Stimulated activated CD4-positive, alpha-beta T cell treated with anti-CD3 and anti-CD28 coated beads, Interleukin-12 subunit alpha, Interleukin-12 subunit beta, amount 100 ng/mL, for 4 hours (primary cell): Measurements from ENCODE around the gene AP4E1.
A peak's percentile ranks its signal among the peaks of the same experiment; 100 is the strongest.
"Not testable (repeated sequence)": the region's sequence is repeated elsewhere in the genome, so short reads cannot be mapped to it uniquely, and the experiment has no call there.

Experiments
- DNase-seq: peaks from one replicate; pipeline ENCODE4 v3.0.0-alpha.2; 2020

AP4E1 gene

GRCh38 chr15:50890751-50891150 lies 17.7 kb upstream of the AP4E1 start:
- DNase-seq = no peak

- no peak for DNase-seq
These were observed 17.3 kb upstream of the AP4E1 start for GRCh38 chr15:50891159-50891558.

- DNase-seq = no peak
These were observed 14.5 kb upstream of the AP4E1 start for GRCh38 chr15:50893976-50894375.

GRCh38 chr15:50901390-50901789 lies 7.1 kb upstream of the AP4E1 start:
- not testable (repeated sequence) for DNase-seq

- DNase-seq = no peak
These were observed 4.3 kb upstream of the AP4E1 start for GRCh38 chr15:50904211-50904610.

- no peak for DNase-seq
These were observed 3.4 kb upstream of the AP4E1 start for GRCh38 chr15:50905055-50905454.

- peak; percentile 59 for DNase-seq
These were observed 1.4 kb upstream of the AP4E1 start for GRCh38 chr15:50906954-50907600.

GRCh38 chr15:50907601-50908208 lies 778 bp upstream of the AP4E1 start:
- DNase-seq = peak; percentile 37

- no peak for DNase-seq
These were observed 481 bp downstream of the AP4E1 start for GRCh38 chr15:50909010-50909317.

GRCh38 chr15:50910426-50910795 lies 1.9 kb downstream of the AP4E1 start:
- DNase-seq = not testable (repeated sequence)

- no peak for DNase-seq
These were observed 2.5 kb downstream of the AP4E1 start for GRCh38 chr15:50911001-50911400.

GRCh38 chr15:50911621-50912020 lies 3.1 kb downstream of the AP4E1 start:
- no peak for DNase-seq

- DNase-seq = no peak
These were observed 7.9 kb downstream of the AP4E1 start for GRCh38 chr15:50916400-50916799.

GRCh38 chr15:50919359-50919758 lies 10.9 kb downstream of the AP4E1 start:
- DNase-seq = not testable (repeated sequence)

GRCh38 chr15:50925281-50925680 lies 16.8 kb downstream of the AP4E1 start:
- no peak for DNase-seq

GRCh38 chr15:50929062-50929461 lies 20.6 kb downstream of the AP4E1 start:
- no peak for DNase-seq

- no peak for DNase-seq
These were observed 22.3 kb downstream of the AP4E1 start for GRCh38 chr15:50930792-50931191.

GRCh38 chr15:50933341-50933740 lies 24.9 kb downstream of the AP4E1 start:
- DNase-seq = no peak

GRCh38 chr15:50938525-50938924 lies 30.0 kb downstream of the AP4E1 start:
- no peak for DNase-seq

GRCh38 chr15:50939911-50940310 lies 31.4 kb downstream of the AP4E1 start:
- DNase-seq = no peak

- no peak for DNase-seq
These were observed 32.0 kb downstream of the AP4E1 start for GRCh38 chr15:50940506-50940905.

GRCh38 chr15:50943638-50944037 lies 35.2 kb downstream of the AP4E1 start:
- DNase-seq = no peak

GRCh38 chr15:50944672-50945071 lies 36.2 kb downstream of the AP4E1 start:
- DNase-seq = no peak

GRCh38 chr15:50945725-50946124 lies 37.2 kb downstream of the AP4E1 start:
- DNase-seq = no peak

- DNase-seq = not testable (repeated sequence)
These were observed 42.3 kb downstream of the AP4E1 start for GRCh38 chr15:50950745-50951144.
